GM13976 (cell line): ENCODE measurements around the gene VRK1.

Experiments used
- DNase-seq: peaks from one replicate; pipeline ENCODE4 v3.0.0; 2012; ENCODE audit warnings: low spot score
- CTCF ChIP-seq: IDR thresholded peaks from 2 replicates; pipeline ENCODE4 v1.5.1; 2012; ENCODE audit warnings: borderline replicate concordance, mild to moderate bottlenecking; ENCODE audit not compliant: insufficient read depth; ENCODE audit errors: extremely low read depth, missing control alignments, control extremely low read depth
- in situ Hi-C: fragments of 300-500 bp; cut with MboI; formaldehyde crosslinking; loops from one replicate; pipeline ENCODE4 v1.12.0; 2022; ENCODE audit warnings: low sequenced_read_pairs, mixed read lengths, inconsistent platforms; ENCODE audit not compliant: unreplicated experiment

The VRK1 gene

GRCh38 chr14:96858643-96859042 is 61.5 kb downstream of the VRK1 start:
- no peak for TF ChIP-seq CTCF
- no peak for DNase-seq
- in situ Hi-C loops: no loop called here

GRCh38 chr14:96861568-96862310 is 64.6 kb downstream of the VRK1 start:
- in situ Hi-C loops: no loop called here
- DNase-seq: no peak
- no peak for TF ChIP-seq CTCF

GRCh38 chr14:96863327-96863985 is 66.3 kb downstream of the VRK1 start:
- in situ Hi-C loops: no loop called here

DNA sequence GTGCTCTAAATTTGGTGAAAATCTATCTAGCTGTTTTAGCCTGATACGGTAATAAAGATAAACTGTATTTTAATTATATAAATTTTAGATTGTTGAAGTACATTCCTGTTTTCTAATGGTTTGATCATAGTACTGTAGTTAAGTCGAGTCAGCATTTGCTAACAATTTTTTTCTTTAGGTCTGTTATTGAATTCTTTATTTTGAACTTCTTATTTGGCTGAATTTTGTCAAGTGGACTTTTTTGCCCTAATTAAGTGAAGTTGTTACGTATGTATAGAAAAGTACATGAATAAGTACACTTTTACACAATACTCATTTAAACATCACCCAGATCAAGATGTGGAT is 66.8 kb downstream of the VRK1 start:
- DNase-seq: no peak
- TF ChIP-seq CTCF: no peak
- in situ Hi-C loops: no loop called here

More at GRCh38 chr14:96863327-96863985, 66.3 kb downstream of the VRK1 start:
- TF ChIP-seq CTCF: no peak
- DNase-seq: no peak

DNA sequence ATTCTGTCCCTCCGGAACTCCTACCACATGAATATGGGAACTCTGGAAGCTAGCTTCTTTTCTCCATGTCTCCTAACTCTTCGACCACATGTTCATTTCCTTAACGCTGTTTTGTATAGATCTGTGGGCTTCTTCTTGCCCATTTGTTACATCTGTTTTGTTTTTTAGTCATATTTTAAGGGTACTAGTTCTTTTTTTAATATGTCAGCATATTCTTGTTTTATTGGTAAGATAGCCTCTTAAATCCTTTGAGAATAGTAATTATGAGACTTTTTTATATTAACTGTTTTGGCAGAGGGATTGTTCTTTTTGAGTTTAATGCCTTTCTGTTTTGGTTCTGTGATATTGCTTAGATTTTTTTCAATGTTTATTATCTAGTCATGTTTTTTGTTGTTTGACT is 70.5 kb downstream of the VRK1 start:
- no peak for TF ChIP-seq CTCF
- DNase-seq: no peak
- in situ Hi-C loops: no loop called here

DNA sequence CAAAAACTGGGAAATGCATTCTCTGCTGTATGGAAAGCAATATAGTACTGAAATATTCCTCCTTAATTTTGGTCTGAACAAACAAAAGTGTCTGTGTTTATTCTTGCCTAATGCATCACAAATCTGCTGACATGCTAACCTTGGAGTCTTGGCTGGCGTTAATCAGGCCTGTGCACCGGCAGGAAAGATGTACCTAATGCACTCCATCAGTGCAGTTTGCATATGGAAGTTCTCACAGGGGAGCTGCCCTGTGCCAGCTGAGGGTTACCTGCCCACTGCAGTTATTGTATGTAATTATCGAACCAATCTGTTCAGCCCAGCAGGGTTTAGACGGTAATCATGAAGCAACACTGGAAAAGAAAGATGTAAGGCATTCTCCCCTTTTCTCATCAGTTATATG is 76.9 kb downstream of the VRK1 start:
- in situ Hi-C loops: no loop called here
- DNase-seq: no peak
- no peak for TF ChIP-seq CTCF
